Activated T-helper 17 cell treated with anti-CD3 and anti-CD28 coated beads, Interleukin-2, amount 50 U/mL, for 72 hours (primary cell): ENCODE data around the gene OTOP3. TPM values are rescaled to one million over a fixed set of nuclear protein-coding genes. Genes with fewer than 3 reads are reported as not detected.

Source experiments
- ATAC-seq: fragments of 150-1000 bp; cut with Tn5 transposase; replicated peaks from 2 replicates; pipeline ENCODE4 v1.10.0; 2021; ENCODE audit warnings: mild to moderate bottlenecking, moderate library complexity
- H3K27ac Mint-ChIP-seq: one replicate; pipeline ENCODE4 v1.8.0; 2022; ENCODE audit warnings: mixed read lengths
- H3K27me3 Mint-ChIP-seq: one replicate; pipeline ENCODE4 v1.8.0; 2022; ENCODE audit warnings: mixed read lengths
- H3K36me3 Mint-ChIP-seq: one replicate; pipeline ENCODE4 v1.8.0; 2022; ENCODE audit warnings: low read depth, mild to moderate bottlenecking, mixed read lengths
- H3K4me1 Mint-ChIP-seq: one replicate; pipeline ENCODE4 v1.8.0; 2022; ENCODE audit warnings: mixed read lengths
- H3K4me3 Mint-ChIP-seq: one replicate; pipeline ENCODE4 v1.8.0; 2022; ENCODE audit warnings: mild to moderate bottlenecking, mixed read lengths
- H3K9me3 Mint-ChIP-seq: one replicate; pipeline ENCODE4 v1.8.0; 2022; ENCODE audit warnings: mixed read lengths
- total RNA-seq, 2 donors: library from RNA; stranded (reverse); gene quantifications; one replicate each; pipeline ENCODE4 v1.2.3, GENCODE V29; 2022

Gene OTOP3
- total RNA-seq, 2 donors from 2014 or later: not detected

- Mint-ChIP-seq H3K9me3 (no peaks in the 10 kb centered on the region), H3K4me1 (no peaks in the 10 kb centered on the region)
- no peak for ATAC-seq
These were observed 56.5 kb downstream of the OTOP3 start for GRCh38 chr17:74992223-74992622.

DNA sequence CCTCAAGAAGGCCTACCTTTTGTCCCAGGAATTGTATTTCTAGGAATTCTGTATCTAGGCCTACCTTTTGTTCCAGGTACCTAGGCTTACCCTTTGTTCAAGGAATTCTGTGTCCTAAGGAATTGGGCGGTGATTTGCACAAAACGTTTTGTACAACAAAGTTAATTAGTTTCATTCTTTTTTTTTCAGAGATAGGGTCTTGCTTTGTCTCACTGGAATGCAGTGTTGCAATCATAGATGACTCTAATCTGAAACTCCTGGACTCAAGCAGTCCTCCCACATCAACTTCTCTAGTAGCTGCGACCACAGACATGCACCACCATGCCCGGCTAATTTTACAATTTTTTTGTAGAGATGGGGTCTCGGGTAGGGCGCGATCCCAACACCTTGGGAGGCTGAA is 58.7 kb downstream of the OTOP3 start:
- Mint-ChIP-seq H3K36me3 (no peaks in the 10 kb centered on the region), H3K4me1 (no peaks in the 10 kb centered on the region), H3K27me3 (no peaks in the 10 kb centered on the region), H3K9me3 (no peaks in the 10 kb centered on the region), H3K27ac (no peak overlapping the region), H3K4me3 (no peak overlapping the region)
- no peak for ATAC-seq

More at GRCh38 chr17:74992223-74992622, 56.5 kb downstream of the OTOP3 start:
- Mint-ChIP-seq H3K36me3 (no peaks in the 10 kb centered on the region), H3K4me3 (no peak overlapping the region), H3K27ac (no peak overlapping the region), H3K27me3 (no peaks in the 10 kb centered on the region)

DNA sequence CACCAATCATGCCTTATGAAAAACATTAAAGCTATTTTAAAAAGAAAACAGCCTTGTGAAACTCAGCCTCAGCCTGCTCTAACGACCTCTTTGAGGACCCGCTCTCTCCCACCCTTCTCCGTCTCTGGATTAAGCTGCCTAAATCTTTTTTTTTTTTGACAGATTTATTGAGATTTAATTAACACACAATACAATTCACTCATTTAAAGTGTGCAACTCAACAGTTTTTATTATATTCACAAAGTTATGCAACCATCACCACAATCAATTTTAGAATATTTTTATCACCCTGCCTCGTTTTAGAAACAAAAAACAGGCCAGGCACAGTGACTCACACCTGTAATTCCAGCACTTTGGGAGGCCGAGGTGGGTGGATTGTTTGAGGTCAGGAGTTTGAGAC is 60.1 kb downstream of the OTOP3 start:
- Mint-ChIP-seq H3K36me3 (no peaks in the 10 kb centered on the region), H3K27me3 (no peaks in the 10 kb centered on the region), H3K27ac (no peak overlapping the region), H3K4me1 (no peaks in the 10 kb centered on the region), H3K9me3 (no peaks in the 10 kb centered on the region), H3K4me3 (no peak overlapping the region)
- ATAC-seq: no peak

- Mint-ChIP-seq H3K4me3 (no peak overlapping the region), H3K9me3 (no peaks in the 10 kb centered on the region), H3K27me3 (no peaks in the 10 kb centered on the region), H3K27ac (peak overlapping the region; percentile 38), H3K36me3 (no peaks in the 10 kb centered on the region), H3K4me1 (no peaks in the 10 kb centered on the region)
- no peak for ATAC-seq
These were observed 63.1 kb downstream of the OTOP3 start for GRCh38 chr17:74998783-74999182.

- no peaks in the 10 kb centered on the region for H3K9me3 Mint-ChIP-seq
- no peak overlapping the region for H3K4me3 Mint-ChIP-seq
- no peaks in the 10 kb centered on the region for H3K27me3 Mint-ChIP-seq
- no peak overlapping the region for H3K27ac Mint-ChIP-seq
- H3K4me1 Mint-ChIP-seq: no peaks in the 10 kb centered on the region
- H3K36me3 Mint-ChIP-seq: no peaks in the 10 kb centered on the region
- no peak for ATAC-seq
These were observed 63.8 kb downstream of the OTOP3 start for GRCh38 chr17:74999523-74999922.

Other genes starting within 250 kb of the OTOP3 start
- gene CD300LF, start 223.0 kb upstream of the OTOP3 start, total RNA-seq: not detected
- gene RAB37, start 198.6 kb upstream of the OTOP3 start, total RNA-seq: 1 to 10 TPM; 2.5 to 3.4 TPM
- gene NHERF1, start 187.3 kb upstream of the OTOP3 start, total RNA-seq: 100 to 1,000 TPM in 1 of 2 donors, 10 to 100 TPM in 1; 76.2 to 160 TPM
- gene NAT9, start 159.6 kb upstream of the OTOP3 start, total RNA-seq: 10 to 100 TPM; 31.6 to 39.2 TPM
- 1 to 10 TPM in 1 of 2 donors, under 1 TPM in 1; 0.65 to 1.2 TPM for gene GRIN2C, start 76.0 kb upstream of the OTOP3 start, total RNA-seq
- gene FDXR, start 62.9 kb upstream of the OTOP3 start, total RNA-seq: 10 to 100 TPM; 56.7 to 58.4 TPM
- not detected for gene FADS6, start 42.3 kb upstream of the OTOP3 start, total RNA-seq
- gene USH1G, start 12.6 kb upstream of the OTOP3 start, total RNA-seq: not detected
- not detected for gene OTOP2, start 11.6 kb upstream of the OTOP3 start, total RNA-seq
- gene HID1, start 36.9 kb downstream of the OTOP3 start, total RNA-seq: 1 to 10 TPM; 1.2 to 2.8 TPM
- gene CDR2L, start 51.7 kb downstream of the OTOP3 start, total RNA-seq: 1 to 10 TPM in 1 of 2 donors, under 1 TPM in 1; 0.56 to 1.2 TPM
- 10 to 100 TPM; 25.4 to 48.2 TPM for gene MRPL58, start 76.8 kb downstream of the OTOP3 start, total RNA-seq
- 100 to 1,000 TPM; 164 to 216 TPM for gene ATP5PD, start 111.1 kb downstream of the OTOP3 start, total RNA-seq
- 10 to 100 TPM; 21.3 to 22.1 TPM for gene KCTD2, start 111.3 kb downstream of the OTOP3 start, total RNA-seq
- gene SLC16A5, start 152.1 kb downstream of the OTOP3 start, total RNA-seq: 10 to 100 TPM in 1 of 2 donors, 1 to 10 TPM in 1; 5.4 to 14.6 TPM
- gene ARMC7, start 174.1 kb downstream of the OTOP3 start, total RNA-seq: 10 to 100 TPM; 10.3 to 14.5 TPM
- 10 to 100 TPM; 56.0 to 64.9 TPM for gene NT5C, start 195.8 kb downstream of the OTOP3 start, total RNA-seq
- gene JPT1, start 218.6 kb downstream of the OTOP3 start, total RNA-seq: 100 to 1,000 TPM; 191 to 343 TPM
- 100 to 1,000 TPM; 416 to 512 TPM for gene SUMO2, start 247.1 kb downstream of the OTOP3 start, total RNA-seq